Effector memory CD8-positive, alpha-beta T cell (primary cell): ENCODE measurements around the gene PRDM11.
A peak's percentile ranks its signal among the peaks of the same experiment; 100 is the strongest.
"Not testable (repeated sequence)": the region's sequence is repeated elsewhere in the genome, so short reads cannot be mapped to it uniquely, and the experiment has no call there.

Experiments used
- ATAC-seq: fragments of 150-1000 bp; cut with Tn5 transposase; replicated peaks from 2 replicates; pipeline ENCODE4 v1.10.0; 2021; ENCODE audit warnings: mild to moderate bottlenecking, moderate library complexity
- DNase-seq, 3 experiments: peaks; one replicate each; pipeline ENCODE4 v3.0.0; 2021
- H3K27ac Mint-ChIP-seq, 2 donors: one replicate each; pipeline ENCODE4 v1.8.0; 2022; ENCODE audit warnings: mild to moderate bottlenecking in 2 of 2, mixed read lengths in 2 of 2, moderate library complexity in 2 of 2
- H3K27me3 Mint-ChIP-seq, 2 donors: one replicate each; pipeline ENCODE4 v1.8.0; 2022; ENCODE audit warnings: mixed read lengths in 2 of 2
- H3K36me3 Mint-ChIP-seq: one replicate; pipeline ENCODE4 v1.8.0; 2022; ENCODE audit warnings: mild to moderate bottlenecking, moderate library complexity, mixed read lengths; ENCODE audit not compliant: insufficient read depth
- H3K4me1 Mint-ChIP-seq, 2 donors: one replicate each; pipeline ENCODE4 v1.8.0; 2022; ENCODE audit warnings: low read depth in 2 of 2, mixed read lengths in 2 of 2
- H3K4me3 Mint-ChIP-seq, 2 donors: one replicate each; pipeline ENCODE4 v1.8.0; 2022; ENCODE audit warnings: mild to moderate bottlenecking in 2 of 2, mixed read lengths in 2 of 2, moderate library complexity in 2 of 2
- H3K9me3 Mint-ChIP-seq, 2 donors: one replicate each; pipeline ENCODE4 v1.8.0; 2022; ENCODE audit warnings: mixed read lengths in 2 of 2

The PRDM11 gene

DNA sequence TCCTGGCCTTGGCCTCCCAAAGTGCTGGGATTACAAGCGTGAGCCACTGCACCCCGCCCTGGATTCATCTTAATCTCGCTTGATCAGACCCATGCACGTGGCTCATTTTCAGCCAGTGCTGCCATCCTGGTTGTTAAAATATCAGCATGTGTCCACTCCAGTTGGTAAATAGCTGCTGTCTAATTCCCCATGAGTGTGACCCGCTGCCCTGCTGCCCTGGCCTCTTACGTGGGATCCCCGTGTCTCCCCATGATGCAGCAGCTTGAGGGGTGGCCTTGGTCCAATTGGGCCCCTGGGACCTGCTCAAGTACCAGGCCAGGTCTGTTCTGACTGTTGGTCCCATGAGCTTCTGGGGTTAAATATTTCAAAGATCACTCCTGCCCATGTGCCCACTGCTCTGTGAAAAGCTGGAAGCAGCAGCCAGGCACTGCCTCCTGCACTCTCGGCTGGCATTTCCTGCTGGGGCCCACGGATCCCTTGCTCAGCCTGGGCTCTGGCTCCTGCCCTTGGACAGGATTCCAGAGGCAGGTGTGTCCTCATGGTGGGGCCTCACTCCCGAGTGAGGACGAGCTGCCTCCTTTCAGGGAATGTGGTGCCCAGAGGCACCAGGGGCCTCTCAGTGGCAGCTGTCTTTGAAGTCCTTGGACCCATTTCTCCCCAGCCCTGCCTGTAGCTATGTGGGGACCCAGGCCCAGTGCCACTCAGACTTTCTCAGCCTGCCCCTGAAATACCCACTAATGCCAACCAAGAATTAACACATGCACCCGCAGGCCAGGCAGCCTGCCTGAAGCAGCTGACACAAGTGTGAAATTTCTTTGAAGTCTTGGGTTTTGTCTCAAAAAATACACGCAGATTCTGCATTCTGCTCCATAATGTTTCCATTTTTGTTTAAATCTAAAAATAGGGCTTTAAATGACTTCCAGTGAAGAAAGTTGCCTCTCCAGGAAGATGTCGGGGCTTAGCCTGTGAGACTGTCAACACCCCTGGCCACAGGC is 38.1 kb upstream of the PRDM11 start:
- no peaks in the 10 kb centered on the region for H3K9me3 Mint-ChIP-seq
- DNase-seq (no peak), ATAC-seq (no peak)
- no peaks in the 10 kb centered on the region for H3K4me1 Mint-ChIP-seq
- H3K36me3 Mint-ChIP-seq, result peaks cover 3% of the 10 kb centered on the region
- no peak overlapping the region for H3K4me3 Mint-ChIP-seq
- no peak overlapping the region for H3K27ac Mint-ChIP-seq
- peaks cover 28 to 58% of the 10 kb centered on the region in 2 donors for H3K27me3 Mint-ChIP-seq

DNA sequence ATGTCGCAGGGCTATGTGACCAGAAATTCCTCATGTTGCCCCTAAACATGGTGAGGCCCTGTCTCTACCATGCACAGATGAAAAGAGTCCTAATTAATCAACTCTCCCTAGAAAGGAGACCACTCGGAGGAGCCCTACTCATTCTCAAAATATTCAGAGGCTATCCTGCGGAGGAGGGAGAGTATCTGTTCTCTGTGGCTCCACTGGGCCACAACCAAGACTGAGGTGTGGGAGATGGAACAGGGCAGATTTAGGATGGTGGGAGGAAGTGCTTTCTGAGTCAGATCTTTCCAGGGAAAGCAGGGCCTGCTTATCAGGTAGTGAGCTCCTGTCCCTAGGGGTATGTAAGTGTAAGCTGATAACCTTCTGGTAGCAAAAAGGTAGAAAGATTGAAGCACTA is 37.0 kb upstream of the PRDM11 start:
- no peak overlapping the region for H3K27ac Mint-ChIP-seq
- no peak overlapping the region for H3K4me3 Mint-ChIP-seq
- H3K36me3 Mint-ChIP-seq, result peaks cover 3% of the 10 kb centered on the region
- DNase-seq (no peak), ATAC-seq (no peak)
- no peaks in the 10 kb centered on the region for H3K9me3 Mint-ChIP-seq
- peaks cover 38 to 68% of the 10 kb centered on the region in 2 donors for H3K27me3 Mint-ChIP-seq
- H3K4me1 Mint-ChIP-seq, result no peaks in the 10 kb centered on the region

DNA sequence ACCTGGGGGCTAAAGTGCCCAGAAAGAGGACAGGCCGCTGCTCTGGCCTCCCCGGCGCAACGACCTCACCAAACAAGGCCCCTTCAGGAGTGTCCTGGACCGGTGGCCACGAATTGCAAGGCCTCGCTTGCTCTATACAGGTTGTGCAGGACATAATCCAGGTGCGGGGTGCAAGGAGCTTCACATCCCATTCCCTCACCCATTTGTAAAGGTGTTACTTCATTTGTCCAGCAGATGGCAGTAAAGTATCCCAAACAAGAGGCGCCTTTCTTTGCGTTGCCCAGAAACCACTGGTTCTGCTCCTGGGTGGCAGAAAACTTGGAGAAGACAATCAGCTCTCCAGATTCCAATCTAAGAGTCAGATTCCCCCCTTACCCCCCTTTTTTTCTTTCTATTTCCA is 35.9 kb upstream of the PRDM11 start:
- DNase-seq, result peak; percentile 46 to 54 (median 53)
- peak; percentile 69 for ATAC-seq
- Mint-ChIP-seq H3K4me3 (no peak overlapping the region), H3K9me3 (no peaks in the 10 kb centered on the region), H3K4me1 (no peaks in the 10 kb centered on the region), H3K27me3 (peaks cover 50 to 80% of the 10 kb centered on the region in 2 donors), H3K36me3 (peaks cover 3% of the 10 kb centered on the region), H3K27ac (no peak overlapping the region)

DNA sequence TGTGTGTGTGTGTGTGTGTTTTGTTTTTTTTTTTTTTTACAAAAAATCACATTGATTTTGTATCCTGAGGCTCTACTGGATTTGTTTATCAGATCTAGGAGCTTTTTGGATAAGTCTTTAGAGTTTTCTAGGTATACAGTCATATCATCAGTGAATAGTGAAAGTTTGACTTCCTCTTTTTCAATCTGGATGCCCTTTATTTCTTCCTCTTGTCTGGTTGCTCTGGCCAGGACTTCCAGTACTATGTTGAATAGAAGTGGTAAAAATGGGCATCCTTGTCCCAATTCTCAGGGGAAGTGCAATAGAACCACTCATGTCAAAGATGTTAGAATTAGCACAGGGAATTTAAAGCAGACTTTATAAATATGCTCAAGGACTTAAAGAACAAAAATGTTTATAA is 32.6 kb upstream of the PRDM11 start:
- Mint-ChIP-seq H3K27ac (no peak overlapping the region), H3K4me1 (no peaks in the 10 kb centered on the region), H3K4me3 (no peak overlapping the region), H3K9me3 (no peaks in the 10 kb centered on the region), H3K27me3 (peaks cover 69 to 72% of the 10 kb centered on the region in 2 donors), H3K36me3 (no peaks in the 10 kb centered on the region)
- no peak for ATAC-seq
- DNase-seq, result no peak

DNA sequence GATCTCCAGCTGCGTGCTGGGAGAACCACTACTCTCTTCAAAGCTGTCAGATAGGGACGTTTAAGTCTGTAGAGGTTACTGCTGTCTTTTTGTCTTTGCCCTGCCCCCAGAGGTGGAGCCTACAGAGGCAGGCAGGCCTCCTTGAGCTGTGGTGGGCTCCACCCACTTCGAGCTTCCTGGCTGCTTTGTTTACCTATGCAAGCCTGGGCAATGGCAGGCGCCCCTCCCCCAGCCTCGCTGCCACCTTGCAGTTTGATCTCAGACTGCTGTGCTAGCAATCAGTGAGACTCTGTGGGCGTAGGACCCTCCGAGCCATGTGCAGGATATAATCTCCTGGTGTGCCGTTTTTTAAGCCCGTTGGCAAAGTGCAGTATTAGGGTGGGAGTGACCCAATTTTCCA is 18.6 kb upstream of the PRDM11 start:
- H3K9me3 Mint-ChIP-seq, H3K4me1 Mint-ChIP-seq, H3K27ac Mint-ChIP-seq, DNase-seq, H3K36me3 Mint-ChIP-seq, ATAC-seq: not testable (repeated sequence)
- H3K27me3 Mint-ChIP-seq, result peaks cover 32 to 43% of the 10 kb centered on the region in 2 donors
- peak overlapping the region in 1 of 2 donors; percentile 36 for H3K4me3 Mint-ChIP-seq

DNA sequence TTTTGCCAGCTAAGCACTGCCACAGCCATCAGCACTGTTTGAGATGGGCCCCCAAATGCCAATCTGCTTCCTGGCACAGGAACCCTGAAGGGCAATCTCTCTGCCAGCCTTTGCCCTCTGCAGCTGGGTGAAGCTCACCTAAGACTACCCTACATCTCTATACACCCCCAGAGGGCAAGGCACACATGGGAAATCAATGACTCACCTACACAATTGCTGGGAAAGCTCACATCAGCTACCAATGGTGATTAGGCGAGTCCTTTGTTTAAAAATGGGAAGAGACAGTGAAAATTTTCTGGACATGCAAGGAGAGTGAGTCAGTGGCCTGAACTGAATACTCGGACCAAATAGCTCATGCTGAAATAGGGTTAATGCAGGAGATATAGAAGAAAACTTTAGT is 12.6 kb upstream of the PRDM11 start:
- DNase-seq (no peak), ATAC-seq (no peak)
- Mint-ChIP-seq H3K4me3 (no peak overlapping the region), H3K36me3 (no peaks in the 10 kb centered on the region), H3K4me1 (no peaks in the 10 kb centered on the region), H3K27ac (no peak overlapping the region), H3K9me3 (no peaks in the 10 kb centered on the region), H3K27me3 (peaks cover 54 to 74% of the 10 kb centered on the region in 2 donors)

DNA sequence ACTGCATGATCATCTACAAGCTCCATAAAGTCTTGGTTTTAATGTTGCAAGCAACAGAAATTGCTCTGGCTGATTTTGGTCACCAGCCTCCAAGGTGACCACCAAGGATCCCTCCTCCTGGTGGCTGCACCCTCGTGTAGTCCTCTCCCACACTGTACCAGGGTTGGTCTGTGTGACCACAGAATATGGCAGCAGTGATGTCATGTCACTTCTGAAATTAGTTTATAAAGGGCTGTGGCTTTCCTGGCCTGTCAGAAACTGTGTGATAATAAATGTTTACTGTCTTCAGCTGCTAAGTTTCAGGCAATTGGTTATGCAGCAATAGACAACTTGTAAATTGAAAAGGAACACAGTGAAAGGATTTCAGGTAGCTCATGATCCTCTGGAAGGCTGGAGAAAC is 5.3 kb upstream of the PRDM11 start:
- no peak for DNase-seq
- H3K27ac Mint-ChIP-seq, result no peak overlapping the region
- peak; percentile 46 for ATAC-seq
- H3K36me3 Mint-ChIP-seq, result peaks cover 4% of the 10 kb centered on the region
- H3K4me3 Mint-ChIP-seq, result no peak overlapping the region
- H3K4me1 Mint-ChIP-seq, result peaks cover 0 to 4% of the 10 kb centered on the region in 2 donors
- H3K27me3 Mint-ChIP-seq, result peaks cover 4 to 9% of the 10 kb centered on the region in 2 donors
- no peaks in the 10 kb centered on the region for H3K9me3 Mint-ChIP-seq

DNA sequence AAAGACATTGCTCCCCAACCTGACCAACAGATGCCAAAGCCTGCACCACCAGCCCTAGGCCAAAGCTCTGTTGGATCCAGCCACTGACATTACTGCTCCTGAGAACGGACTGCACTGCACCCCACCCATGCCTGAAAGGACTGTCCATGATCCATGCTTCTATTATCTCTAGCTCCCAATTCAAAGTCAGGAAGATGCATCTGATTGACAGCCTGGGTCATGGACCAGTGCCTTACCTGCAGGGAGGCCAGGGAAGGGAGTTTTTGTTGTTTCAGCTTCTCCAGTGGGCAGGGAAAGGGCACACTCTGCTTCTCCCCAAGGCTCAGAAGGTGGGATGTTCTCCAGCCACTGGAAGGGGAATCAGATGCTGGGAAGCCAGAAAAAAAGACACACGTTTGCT is 4.8 kb upstream of the PRDM11 start:
- Mint-ChIP-seq H3K4me3 (no peak overlapping the region), H3K27ac (peak overlapping the region in 1 of 2 donors; percentile 8), H3K36me3 (peaks cover 7% of the 10 kb centered on the region), H3K4me1 (peaks cover 3 to 7% of the 10 kb centered on the region in 2 donors), H3K27me3 (peaks cover 0 to 7% of the 10 kb centered on the region in 2 donors), H3K9me3 (no peaks in the 10 kb centered on the region)
- ATAC-seq, result no peak
- DNase-seq, result no peak

DNA sequence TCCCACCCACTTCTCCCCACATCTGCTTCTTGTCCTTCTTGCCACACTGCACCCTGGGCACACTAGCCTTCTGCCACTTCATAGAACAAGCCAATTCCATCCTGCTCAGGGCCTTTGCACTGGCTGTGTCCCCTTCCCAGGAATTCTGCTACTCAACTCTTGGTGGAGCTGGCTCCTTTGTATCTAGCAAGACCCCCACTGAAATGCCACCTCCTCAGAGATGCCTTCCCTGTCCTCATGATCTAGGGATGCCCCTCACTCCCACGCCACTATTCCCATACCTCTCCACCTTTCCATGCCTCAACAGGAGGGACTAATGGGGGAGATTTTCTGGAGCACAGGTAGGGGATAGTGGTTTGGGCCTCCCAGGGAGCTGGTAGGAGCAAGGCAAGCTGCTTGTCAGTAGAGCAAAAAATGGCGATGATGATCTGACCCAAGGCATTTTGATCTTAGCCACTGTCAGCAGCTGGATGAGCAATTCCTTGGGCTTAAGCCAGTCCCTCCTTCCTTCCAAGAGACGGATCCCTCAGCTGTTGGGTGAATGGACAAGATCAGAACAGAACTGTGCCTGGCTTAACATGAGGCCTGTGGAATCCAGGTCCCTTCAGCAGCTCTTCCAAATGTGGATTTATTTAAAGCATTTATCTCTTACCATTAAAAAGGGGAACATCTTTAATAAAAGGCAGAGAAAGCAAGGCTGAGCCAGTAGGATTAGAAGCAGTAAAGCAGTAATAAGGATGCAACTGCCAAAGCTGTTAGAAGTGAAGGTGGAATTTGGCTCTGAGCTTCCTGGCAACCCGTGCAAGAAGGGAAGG is 4.0 kb upstream of the PRDM11 start:
- H3K36me3 Mint-ChIP-seq, result peaks cover 7% of the 10 kb centered on the region
- peaks cover 3 to 7% of the 10 kb centered on the region in 2 donors for H3K4me1 Mint-ChIP-seq
- no peaks in the 10 kb centered on the region for H3K9me3 Mint-ChIP-seq
- no peak overlapping the region for H3K27ac Mint-ChIP-seq
- H3K27me3 Mint-ChIP-seq, result peaks cover 0 to 7% of the 10 kb centered on the region in 2 donors
- DNase-seq, result no peak
- no peak for ATAC-seq
- H3K4me3 Mint-ChIP-seq, result no peak overlapping the region

DNA sequence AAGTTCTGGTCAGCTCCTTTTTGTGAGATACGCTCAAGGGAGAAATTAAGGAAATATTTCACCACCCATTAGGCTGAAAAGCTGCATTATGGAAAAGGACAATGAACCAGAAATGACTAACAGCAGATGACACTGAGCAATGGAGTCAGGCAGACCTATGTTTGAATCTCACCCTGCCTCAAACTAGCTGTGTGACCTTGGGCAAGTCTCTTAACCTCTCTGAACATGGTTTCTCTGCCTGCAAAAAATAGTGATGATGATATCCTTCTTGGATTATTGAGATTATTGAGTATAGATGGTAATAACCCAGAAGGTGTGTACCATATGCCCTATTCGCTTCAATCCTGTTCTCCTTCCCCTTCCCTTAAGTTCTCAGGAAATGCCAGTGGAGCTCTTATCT is 2.9 kb upstream of the PRDM11 start:
- ATAC-seq (no peak), DNase-seq (no peak)
- H3K27ac Mint-ChIP-seq, result no peak overlapping the region
- no peak overlapping the region for H3K4me3 Mint-ChIP-seq
- H3K36me3 Mint-ChIP-seq, result peaks cover 9% of the 10 kb centered on the region
- peaks cover 14% of the 10 kb centered on the region in 2 donors for H3K4me1 Mint-ChIP-seq
- no peaks in the 10 kb centered on the region for H3K9me3 Mint-ChIP-seq
- H3K27me3 Mint-ChIP-seq, result no peaks in the 10 kb centered on the region

DNA sequence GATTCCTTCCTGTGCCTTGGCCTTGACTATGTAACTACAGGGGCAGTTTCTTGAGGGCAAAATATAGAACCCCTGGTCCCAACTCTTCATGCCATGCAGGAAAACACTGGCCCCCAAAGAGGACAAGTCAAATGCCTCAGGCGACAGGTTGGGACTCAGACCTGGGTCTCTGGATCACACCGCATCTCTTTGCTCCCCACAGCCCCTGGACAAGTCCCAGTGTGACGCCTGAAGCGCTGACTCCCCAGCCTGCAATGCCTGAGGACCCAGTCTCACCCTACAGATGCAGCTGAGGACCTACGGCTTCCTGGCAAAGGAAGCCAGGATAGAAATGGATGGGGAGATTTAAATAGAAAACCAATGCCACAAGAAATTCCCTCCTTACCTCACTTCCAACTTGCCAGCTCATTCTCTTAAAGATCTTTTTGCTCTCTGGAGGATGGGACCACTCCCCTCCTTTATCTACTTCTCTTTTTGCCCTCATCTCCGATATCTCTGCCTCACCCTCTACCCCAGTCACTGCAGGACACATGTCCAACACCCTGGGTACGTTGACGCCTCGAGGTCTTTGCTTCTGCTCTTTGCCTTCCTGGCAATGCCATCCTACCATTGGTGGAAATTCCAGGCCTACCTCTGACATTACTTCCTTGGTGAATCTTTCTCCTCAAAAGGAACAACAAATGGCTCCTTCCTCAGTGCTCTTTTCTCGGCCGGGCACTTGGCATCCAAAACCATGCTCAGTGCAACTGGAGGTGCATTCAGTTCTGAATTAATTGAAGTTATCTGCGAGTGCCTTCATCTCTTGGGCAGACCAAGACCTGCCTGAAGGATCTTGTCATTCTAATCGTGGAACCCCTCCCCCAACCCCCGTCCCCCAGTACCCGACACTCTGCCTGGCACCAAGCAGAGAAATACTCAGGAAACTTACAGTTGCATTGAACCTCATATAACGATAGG is 2.0 kb upstream of the PRDM11 start:
- H3K27ac Mint-ChIP-seq, result no peak overlapping the region
- no peaks in the 10 kb centered on the region for H3K27me3 Mint-ChIP-seq
- H3K4me1 Mint-ChIP-seq, result peaks cover 21 to 23% of the 10 kb centered on the region in 2 donors
- H3K9me3 Mint-ChIP-seq, result no peaks in the 10 kb centered on the region
- peaks cover 9% of the 10 kb centered on the region for H3K36me3 Mint-ChIP-seq
- ATAC-seq (no peak), DNase-seq (no peak)
- H3K4me3 Mint-ChIP-seq, result peak overlapping the region in 1 of 2 donors; percentile 96

DNA sequence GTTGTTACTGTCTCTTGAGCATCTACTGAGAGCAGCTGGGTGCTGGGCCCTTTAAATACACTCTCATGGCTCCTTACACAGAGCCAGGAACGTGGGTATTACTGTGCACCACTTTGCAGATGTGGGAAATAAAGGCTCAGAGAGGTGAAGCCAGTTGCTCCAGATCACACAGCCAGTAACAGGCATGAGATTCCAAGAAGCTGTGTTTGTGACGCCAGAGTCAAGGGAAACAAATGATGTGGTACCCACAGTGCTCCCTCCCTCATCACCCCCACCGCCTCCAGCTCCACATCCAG is 1.4 kb upstream of the PRDM11 start:
- no peak overlapping the region for H3K27ac Mint-ChIP-seq

More for the DNA sequence above, 1.4 kb upstream of the PRDM11 start:
- Mint-ChIP-seq H3K36me3 (peaks cover 9% of the 10 kb centered on the region), H3K4me3 (peak overlapping the region; percentile 92 to 96), H3K4me1 (peaks cover 23% of the 10 kb centered on the region in 2 donors), H3K9me3 (no peaks in the 10 kb centered on the region), H3K27me3 (no peaks in the 10 kb centered on the region)
- no peak for ATAC-seq
- no peak for DNase-seq
